Muscle layer of duodenum (tissue), 2 donors: ENCODE results near the gene TSPAN10.
"Not testable (repeated sequence)": the region's sequence is repeated elsewhere in the genome, so short reads cannot be mapped to it uniquely, and the experiment has no call there.

Experiments used
- H3K27ac ChIP-seq: one replicate; pipeline ENCODE4 v1.7.0; 2013; ENCODE audit warnings: mild to moderate bottlenecking, low read length
- H3K27me3 ChIP-seq: one replicate; pipeline ENCODE4 v1.7.0; 2013; ENCODE audit warnings: low read depth, mild to moderate bottlenecking, control low read depth, low read length
- H3K36me3 ChIP-seq, 2 donors: one replicate each; pipeline ENCODE4 v1.7.0; 2013; ENCODE audit warnings: low read length in 2 of 2, control low read depth in 1 of 2, mild to moderate bottlenecking in 1 of 2; ENCODE audit not compliant: insufficient read depth in 2 of 2, control insufficient read depth in 1 of 2
- H3K4me1 ChIP-seq, 2 donors: one replicate each; pipeline ENCODE4 v1.7.0; 2013; ENCODE audit warnings: low read length in 2 of 2, mild to moderate bottlenecking in 2 of 2, control low read depth in 1 of 2, moderate library complexity in 1 of 2; ENCODE audit not compliant: insufficient read depth in 2 of 2, control insufficient read depth in 1 of 2
- H3K4me3 ChIP-seq, 2 donors: one replicate each; pipeline ENCODE4 v1.7.0; 2013; ENCODE audit warnings: low read length in 2 of 2, low read depth in 1 of 2, mild to moderate bottlenecking in 1 of 2
- H3K9me3 ChIP-seq, 2 donors: one replicate each; pipeline ENCODE4 v1.7.0; 2013; ENCODE audit warnings: low read length in 2 of 2, control low read depth in 1 of 2, mild to moderate bottlenecking in 1 of 2; ENCODE audit not compliant: control insufficient read depth in 1 of 2
- donor health status: healthy.

Gene TSPAN10

GRCh38 chr17:81666092-81666341 is 29.0 kb downstream of the TSPAN10 start:
- Histone ChIP-seq H3K4me1 (peaks cover 6 to 20% of the 10 kb centered on the region in 2 donors), H3K9me3 (no peaks in the 10 kb centered on the region), H3K27me3 (no peaks in the 10 kb centered on the region), H3K27ac (peak overlapping the region; percentile 87), H3K36me3 (peaks cover 4 to 16% of the 10 kb centered on the region in 2 donors), H3K4me3 (peak overlapping the region; percentile 95 to 99)

DNA sequence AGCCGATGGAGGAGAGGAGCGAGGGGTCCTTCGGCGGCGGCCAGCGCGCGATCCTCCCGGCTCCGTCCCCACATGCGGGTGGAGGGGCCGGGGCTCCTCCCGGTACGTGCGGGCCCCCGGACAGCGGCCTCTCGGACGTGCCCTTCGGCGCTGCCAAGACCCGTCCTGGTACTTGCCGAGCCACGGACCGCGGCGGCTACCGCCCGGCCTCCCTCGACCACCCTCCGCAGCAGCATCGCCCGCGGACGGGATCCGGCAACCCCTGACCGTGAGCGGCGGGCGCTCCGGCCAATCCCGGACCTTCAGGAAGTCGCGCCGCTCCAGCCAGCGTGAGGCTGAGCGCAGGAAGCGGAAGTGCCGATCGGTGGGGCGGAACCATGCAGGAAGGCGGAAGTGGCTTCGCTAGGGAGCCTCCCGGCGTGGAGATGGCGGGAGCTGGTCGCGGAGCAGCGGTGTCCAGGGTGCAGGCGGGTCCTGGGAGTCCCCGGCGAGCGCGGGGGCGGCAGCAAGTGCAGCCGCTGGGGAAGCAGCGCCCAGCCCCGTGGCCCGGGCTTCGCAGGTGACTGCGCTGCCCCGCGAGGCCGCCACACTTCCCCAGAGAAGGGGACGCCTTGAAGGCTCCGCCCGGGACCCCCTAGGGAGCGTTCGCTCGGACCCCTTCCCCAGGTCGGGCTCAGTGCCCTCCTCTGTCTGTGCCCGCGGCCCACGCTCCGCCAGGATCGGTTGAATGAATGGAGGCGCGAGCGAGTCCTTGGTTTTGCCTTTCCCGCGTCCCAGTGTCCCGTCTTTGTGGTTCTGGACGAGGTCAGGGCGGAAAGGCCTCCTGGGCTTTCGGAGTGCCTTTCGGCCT is 29.6 kb downstream of the TSPAN10 start, which contains the start of the genes CCDC137 and OXLD1:
Gene CCDC137 (plus strand): TSS at position 396 of the 850 bp plus-strand sequence. CDS start 30 bp downstream, at position 426.
Gene OXLD1 (minus strand): TSS at position 264 of the 850 bp plus-strand sequence. CDS start 28 bp downstream, at position 236.
- Histone ChIP-seq H3K27ac (peak within 1 kb of the TSS; percentile 87), H3K27me3 (no peaks in the 10 kb centered on the region), H3K4me3 (peak within 1 kb of the TSS; percentile 95 to 99), H3K36me3 (peaks cover 4 to 21% of the 10 kb centered on the region in 2 donors), H3K9me3 (no peaks in the 10 kb centered on the region), H3K4me1 (peaks cover 6 to 20% of the 10 kb centered on the region in 2 donors)

DNA sequence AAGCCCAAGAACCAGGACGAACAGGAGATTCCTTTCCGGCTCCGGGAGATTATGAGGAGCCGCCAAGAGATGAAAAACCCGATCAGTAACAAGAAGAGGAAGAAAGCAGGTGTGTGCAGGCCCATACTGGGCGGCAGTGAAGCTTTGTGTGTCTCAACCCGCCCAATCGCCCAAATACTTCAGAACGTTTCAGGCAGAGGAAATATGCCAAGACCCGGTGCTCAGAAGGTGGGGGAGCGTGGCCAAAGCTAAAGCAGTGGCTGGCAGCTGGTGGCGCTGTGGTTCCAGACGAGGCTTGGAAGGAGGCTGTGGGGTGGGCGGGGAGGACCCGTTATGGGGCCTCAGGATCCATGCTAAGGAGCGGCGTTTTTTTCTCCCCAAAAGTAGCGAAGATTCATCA is 30.8 kb downstream of the TSPAN10 start:
- Histone ChIP-seq H3K9me3 (no peaks in the 10 kb centered on the region), H3K27me3 (no peaks in the 10 kb centered on the region), H3K4me3 (no peak overlapping the region), H3K4me1 (peaks cover 6 to 20% of the 10 kb centered on the region in 2 donors), H3K27ac (no peak overlapping the region), H3K36me3 (peaks cover 11 to 33% of the 10 kb centered on the region in 2 donors)

DNA sequence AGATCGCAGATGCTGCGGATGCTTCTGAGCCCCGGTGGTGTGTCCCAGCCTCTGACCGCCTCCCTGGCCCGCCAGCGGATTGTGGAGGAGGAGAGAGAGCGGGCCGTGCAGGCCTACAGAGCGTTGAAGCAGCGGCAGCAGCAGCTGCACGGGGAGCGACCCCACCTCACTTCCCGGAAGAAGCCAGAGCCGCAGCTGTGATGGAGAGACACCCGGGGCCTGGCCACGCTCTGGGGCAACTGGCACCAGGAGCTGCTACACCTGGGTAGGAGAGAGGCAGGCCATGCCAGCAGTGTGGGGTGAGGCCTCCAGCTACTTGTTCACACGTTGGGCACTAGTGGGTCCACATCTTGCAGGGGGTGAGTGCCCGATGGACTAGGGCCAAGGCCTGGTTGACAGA is 35.5 kb downstream of the TSPAN10 start:
- no peaks in the 10 kb centered on the region for H3K9me3 ChIP-seq
- H3K27ac ChIP-seq = no peak overlapping the region
- no peaks in the 10 kb centered on the region for H3K27me3 ChIP-seq
- peaks cover 0 to 4% of the 10 kb centered on the region in 2 donors for H3K4me1 ChIP-seq
- H3K36me3 ChIP-seq = peaks cover 12 to 50% of the 10 kb centered on the region in 2 donors
- no peak overlapping the region for H3K4me3 ChIP-seq

- no peaks in the 10 kb centered on the region for H3K9me3 ChIP-seq
- no peak overlapping the region for H3K27ac ChIP-seq
- H3K4me1 ChIP-seq = no peaks in the 10 kb centered on the region
- H3K4me3 ChIP-seq = no peak overlapping the region
- no peaks in the 10 kb centered on the region for H3K27me3 ChIP-seq
- peaks cover 12 to 50% of the 10 kb centered on the region in 2 donors for H3K36me3 ChIP-seq
These were observed 36.0 kb downstream of the TSPAN10 start for GRCh38 chr17:81672954-81673353.

DNA sequence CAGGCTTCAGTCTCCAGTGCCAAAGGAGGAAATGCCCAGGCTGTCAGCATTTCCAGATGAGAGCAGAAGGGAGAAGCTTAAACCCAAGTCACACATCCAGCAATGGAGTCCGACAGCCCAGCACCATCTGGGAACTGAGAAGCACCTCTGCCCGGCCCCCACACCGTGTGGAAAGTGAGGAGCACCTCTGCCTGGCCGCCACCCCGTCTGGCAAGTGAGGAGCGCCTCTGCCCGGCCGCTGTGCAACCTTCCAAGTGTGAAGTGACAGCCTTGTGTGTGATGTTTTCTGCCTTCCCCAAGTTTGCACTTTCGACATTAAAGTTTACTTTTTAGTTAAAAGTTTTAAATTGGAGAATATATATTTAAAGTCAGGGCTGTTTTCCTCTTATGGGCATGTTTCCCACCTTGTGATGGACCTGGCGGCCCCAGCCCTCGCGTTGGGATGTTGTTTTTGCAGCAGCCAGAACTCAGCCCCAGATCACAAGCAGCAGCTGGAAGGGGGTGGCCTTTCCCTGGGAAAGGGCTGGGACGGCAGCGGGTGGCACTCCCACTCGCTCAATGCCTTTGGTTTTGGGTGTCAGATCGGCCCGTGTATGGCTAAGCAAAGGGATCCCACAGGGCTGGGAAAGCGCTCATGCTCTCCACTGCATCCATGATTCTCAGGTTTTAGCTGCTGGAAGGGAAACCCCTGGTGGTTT is 36.7 kb downstream of the TSPAN10 start:
- no peaks in the 10 kb centered on the region for H3K4me1 ChIP-seq
- no peaks in the 10 kb centered on the region for H3K9me3 ChIP-seq
- H3K27me3 ChIP-seq = no peaks in the 10 kb centered on the region
- H3K27ac ChIP-seq = no peak overlapping the region
- H3K36me3 ChIP-seq = peaks cover 12 to 50% of the 10 kb centered on the region in 2 donors
- H3K4me3 ChIP-seq = no peak overlapping the region

- H3K27ac ChIP-seq, H3K27me3 ChIP-seq, H3K4me1 ChIP-seq, H3K9me3 ChIP-seq, H3K4me3 ChIP-seq: not testable (repeated sequence)
- peaks cover 8 to 45% of the 10 kb centered on the region in 2 donors for H3K36me3 ChIP-seq
These were observed 38.7 kb downstream of the TSPAN10 start for GRCh38 chr17:81675515-81676221.

GRCh38 chr17:81676906-81677305 is 39.9 kb downstream of the TSPAN10 start:
- H3K36me3 ChIP-seq = peaks cover 8 to 38% of the 10 kb centered on the region in 2 donors
- no peak overlapping the region for H3K27ac ChIP-seq
- H3K4me1 ChIP-seq = no peaks in the 10 kb centered on the region
- H3K27me3 ChIP-seq = no peaks in the 10 kb centered on the region
- H3K4me3 ChIP-seq = no peak overlapping the region
- H3K9me3 ChIP-seq = no peaks in the 10 kb centered on the region

DNA sequence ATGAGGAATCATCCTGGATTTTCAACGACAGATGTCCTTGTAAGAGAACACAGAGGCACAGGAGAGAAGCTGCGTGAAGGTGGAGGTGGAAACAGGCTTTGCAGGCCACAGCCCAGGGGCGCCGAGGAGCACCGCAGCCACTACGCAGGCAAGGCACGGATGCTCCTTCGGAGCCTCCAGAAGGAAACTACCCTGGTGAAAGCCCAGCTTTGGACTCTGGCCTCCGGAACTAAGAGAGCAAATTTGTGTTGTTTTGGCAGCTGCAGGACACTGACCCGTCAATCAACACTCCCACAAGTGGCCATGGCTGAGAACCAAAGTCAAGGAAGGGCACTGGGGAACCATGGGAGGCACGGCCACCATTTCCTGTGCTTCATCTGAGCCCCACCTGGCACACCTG is 43.2 kb downstream of the TSPAN10 start:
- no peaks in the 10 kb centered on the region for H3K9me3 ChIP-seq
- no peak overlapping the region for H3K27ac ChIP-seq
- H3K4me3 ChIP-seq = no peak overlapping the region
- H3K36me3 ChIP-seq = peaks cover 0 to 17% of the 10 kb centered on the region in 2 donors
- H3K27me3 ChIP-seq = no peaks in the 10 kb centered on the region
- H3K4me1 ChIP-seq = peaks cover 7 to 20% of the 10 kb centered on the region in 2 donors

DNA sequence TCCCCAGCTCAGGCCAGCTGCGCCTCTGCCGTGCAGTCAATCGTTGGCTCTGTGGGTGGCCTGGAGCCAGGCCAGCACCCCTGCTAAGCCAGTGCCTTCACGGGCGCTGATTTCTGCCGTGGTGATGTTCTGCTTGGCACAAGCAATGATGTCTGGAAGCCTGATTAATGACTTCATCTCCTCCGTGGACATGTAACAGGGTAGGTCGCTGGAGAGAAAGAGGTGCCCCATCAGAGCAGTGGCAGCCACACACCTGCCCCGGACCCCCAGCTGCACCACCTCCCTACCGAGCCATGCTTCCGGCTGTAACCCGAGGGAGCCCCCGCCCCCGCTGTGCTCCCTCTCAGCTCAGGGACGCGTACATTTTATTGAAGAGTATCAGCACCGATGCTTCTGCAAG is 44.7 kb downstream of the TSPAN10 start:
- Histone ChIP-seq H3K9me3 (no peaks in the 10 kb centered on the region), H3K36me3 (peaks cover 6 to 23% of the 10 kb centered on the region in 2 donors), H3K27me3 (no peaks in the 10 kb centered on the region), H3K4me3 (no peak overlapping the region), H3K4me1 (peaks cover 9 to 25% of the 10 kb centered on the region in 2 donors), H3K27ac (no peak overlapping the region)
